Left kidney (tissue), 2 donors: ENCODE measurements around the gene DUSP11. TPM values are rescaled to one million over a fixed set of nuclear protein-coding genes. Genes with fewer than 3 reads are reported as not detected.
"Not testable (repeated sequence)": the region's sequence is repeated elsewhere in the genome, so short reads cannot be mapped to it uniquely, and the experiment has no call there.

Experiments used
- DNase-seq: peaks from one replicate; pipeline ENCODE4 v3.0.0-alpha.2; 2013
- polyA plus RNA-seq: library from polyadenylated mRNA; unstranded; fragments of 120-200 nt; gene quantifications from one replicate; pipeline ENCODE4 v1.2.1, GENCODE V29; 2013; ENCODE audit not compliant: insufficient read length

The DUSP11 gene
- polyA plus RNA-seq, 1 donor, result 34.1 TPM

GRCh38 chr2:73718851-73719621, 60.9 kb downstream of the DUSP11 start:
- DNase-seq, result no peak

GRCh38 chr2:73718421-73718820, 61.5 kb downstream of the DUSP11 start:
- no peak for DNase-seq

- DNase-seq, result not testable (repeated sequence)
These were observed 62.2 kb downstream of the DUSP11 start for GRCh38 chr2:73717695-73718094.

- DNase-seq, result no peak
These were observed 62.7 kb downstream of the DUSP11 start for GRCh38 chr2:73717251-73717606.

GRCh38 chr2:73716543-73717250, 63.2 kb downstream of the DUSP11 start:
- no peak for DNase-seq

GRCh38 chr2:73714091-73714490, 65.8 kb downstream of the DUSP11 start:
- no peak for DNase-seq

Other genes with a start within 250 kb of the DUSP11 start
- 18.6 TPM for gene NAT8, start 137.7 kb downstream of the DUSP11 start, polyA plus RNA-seq
- gene TPRKB, start 42.8 kb downstream of the DUSP11 start, polyA plus RNA-seq, result 78.6 TPM
- gene C2orf78, start 4.1 kb upstream of the DUSP11 start, polyA plus RNA-seq, result not detected
- gene STAMBP, start 48.9 kb upstream of the DUSP11 start, polyA plus RNA-seq, result 63.8 TPM
- gene ACTG2, start 112.9 kb upstream of the DUSP11 start, polyA plus RNA-seq, result 0.40 TPM
- gene DGUOK, start 146.8 kb upstream of the DUSP11 start, polyA plus RNA-seq, result 66.3 TPM
- gene TET3, start 204.8 kb upstream of the DUSP11 start, polyA plus RNA-seq, result 26.2 TPM